ENCODE data around the gene YJEFN3. TPM values are rescaled to one million over a fixed set of nuclear protein-coding genes. Genes with fewer than 3 reads are reported as not detected.

YJEFN3 gene
- total and polyA plus RNA-seq, 2 of the 8 experiments (the other 6 are each of a cell fraction or from before 2014, with no cell fraction given), result 5.7 to 9.4 TPM

DNA sequence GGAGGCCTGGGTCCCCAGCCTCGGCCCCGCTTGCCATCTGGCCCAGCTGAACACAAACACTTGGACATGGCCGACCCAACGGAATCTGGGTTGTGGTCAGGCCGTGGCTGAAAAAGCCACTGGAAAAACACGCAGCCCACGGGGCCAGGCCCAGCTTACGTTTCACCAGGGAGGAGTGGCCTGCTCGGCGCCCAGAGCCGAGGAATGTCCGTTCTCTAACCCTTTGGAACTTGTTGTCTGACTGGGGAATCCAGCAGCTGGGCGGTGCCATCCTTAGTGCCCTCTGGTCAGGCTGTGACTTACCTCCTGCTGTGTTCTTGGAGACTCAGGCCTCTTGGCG is 23.1 kb downstream of the YJEFN3 start:
- ChIA-PET POLR2A (ENCODE audit: partially characterized antibody) (interaction anchor here (1.0 to 2.2 kb wide), 8 partner anchors 9 to 181 kb away, joined by 3 to 11 read pairs (median 4); partner anchors contain the start of genes YJEFN3 and ZNF14), CTCF (ENCODE audit: partially characterized antibody) (interaction anchor here (0.6 to 15.7 kb wide), 14 partner anchors 8 to 145 kb away, joined by 3 to 223 read pairs (median 14); partner anchors contain the start of genes CILP2, GMIP and YJEFN3)
- H3K9me3 ChIP-seq (ENCODE audit: insufficient read depth in 2 of 2, low read depth in 1 of 2, low read length in 1 of 2), result no peaks in the 10 kb centered on the region
- no peaks in the 10 kb centered on the region for H4K20me1 ChIP-seq (replicated peaks in 1 of 2; ENCODE audit: control insufficient read depth in 1 of 2, insufficient read depth in 2 of 2, low read length in 2 of 2)
- DNase-seq (ENCODE audit: low read depth in 1 of 2, low spot score in 2 of 2) (no peak), FAIRE-seq (no peak)
- no peak overlapping the region for H3K56ac ChIP-seq (replicated peaks; ENCODE audit: insufficient read length, low read depth, low read length)
- no peak overlapping the region for H3K4me2 ChIP-seq (ENCODE audit: insufficient read depth in 1 of 2, low read depth in 2 of 2, low read length in 2 of 2)
- H3K23ac ChIP-seq (ENCODE audit: insufficient read length), result no peak overlapping the region
- 0 out of 2 replicates have a peak, but pooled peaks cover 2% of the 10 kb centered on the region for H3K79me1 ChIP-seq (ENCODE audit: low read depth, low read length)
- H2BK15ac ChIP-seq (ENCODE audit: low read length), result no peak overlapping the region
- H2BK12ac ChIP-seq (ENCODE audit: low read depth, low read length), result no peak overlapping the region
- H3K79me2 ChIP-seq (ENCODE audit: control insufficient read depth in 1 of 2, insufficient read depth in 2 of 2, low read length in 2 of 2), result no peaks in the 10 kb centered on the region
- no peak overlapping the region for H3K4me3 ChIP-seq (ENCODE audit: extremely low read depth in 1 of 4, insufficient read depth in 2 of 4, low read depth in 3 of 4, low read length in 4 of 4)
- H3K4me1 ChIP-seq (replicated peaks in 1 of 4; ENCODE audit: control insufficient read depth in 3 of 4, insufficient read depth in 4 of 4, low read length in 3 of 4), result no peaks in the 10 kb centered on the region; a peak in 3 of 7 replicates
- H4K8ac ChIP-seq (ENCODE audit: extremely low read depth, insufficient read depth, low read length), result peak overlapping the region; percentile 43
- no peak overlapping the region for H3K18ac ChIP-seq (ENCODE audit: extremely low read depth, low read length)
- no peak overlapping the region for H3K14ac ChIP-seq (ENCODE audit: insufficient read length)
- H2BK20ac ChIP-seq (ENCODE audit: low read length), result no peak overlapping the region
- no peaks in the 10 kb centered on the region; a peak in 1 of 7 replicates for H3K27me3 ChIP-seq (replicated peaks in 1 of 4; ENCODE audit: control insufficient read depth in 3 of 4, extremely low read depth in 1 of 4, insufficient read depth in 3 of 4, low read length in 3 of 4)
- WGBS, 2 experiments (ENCODE audit: extremely low coverage in 1 of 2, insufficient coverage in 1 of 2, insufficient read length in 1 of 2, insufficient replicate concordance in 2 of 2, low coverage in 1 of 2, low lambda C conversion rate in 2 of 2, missing lambda C conversion rate in 1 of 2), result 86% methylated on average over 14 of the region's 14 CpGs; no CpG with 5 or more reads in 1 of the 2 experiments
- H4K5ac ChIP-seq (ENCODE audit: insufficient read length, low read depth, low read length), result no peak overlapping the region
- no peak overlapping the region for H2BK120ac ChIP-seq (replicated peaks; ENCODE audit: low read depth, low read length)
- H3K27ac ChIP-seq (ENCODE audit: low read depth, low read length), result no peak overlapping the region
- H3K4ac ChIP-seq (replicated peaks; ENCODE audit: insufficient read length, low read depth, low read length), result no peak overlapping the region
- no peak overlapping the region for H2AK5ac ChIP-seq (ENCODE audit: low read depth, low read length)
- no peaks in the 10 kb centered on the region for H3K23me2 ChIP-seq (ENCODE audit: low read depth, low read length)
- H4K91ac ChIP-seq (replicated peaks; ENCODE audit: insufficient read length, low read length), result no peak overlapping the region
- no peaks in the 10 kb centered on the region for H3K36me3 ChIP-seq (ENCODE audit: control insufficient read depth in 2 of 4, insufficient read depth in 4 of 4, low read length in 3 of 4)
- H3K9ac ChIP-seq (replicated peaks in 1 of 4; ENCODE audit: extremely low read depth in 1 of 4, low read depth in 3 of 4, low read length in 3 of 4), result no peak overlapping the region
- H2BK5ac ChIP-seq (ENCODE audit: low read depth, low read length), result no peak overlapping the region
- H2AFZ ChIP-seq (ENCODE audit: low read length), result no peak overlapping the region
- TF ChIP-seq SAP30 (IDR thresholded peaks at IDR 0.05; ENCODE audit: insufficient read depth, insufficient replicate concordance, low read length) (no peak), CTBP2 (IDR thresholded peaks at IDR 0.05; ENCODE audit: borderline replicate concordance, insufficient read depth, insufficient read length, low read length) (no peak), POU5F1 (IDR thresholded peaks at IDR 0.05; ENCODE audit: low read depth, low read length) (no peak), RNF2 (IDR thresholded peaks at IDR 0.05; ENCODE audit: borderline replicate concordance, low read depth, low read length, missing control alignments, poor library complexity, severe bottlenecking) (no peak), TCF12 (IDR thresholded peaks at IDR 0.05; ENCODE audit: low read depth, low read length) (no peak)

Measured in H1 (cell line).